HAP-1 (cell line): Measurements from ENCODE around the gene LCP1.

ENCODE experiments used
- DNase-seq, 2 experiments: peaks; one replicate each; pipeline ENCODE4 v3.0.0-alpha.2; 2016 to 2020; ENCODE audit warnings: low spot score in 2 of 2
- H3K27me3 ChIP-seq: fragments of 250-450 bp; sonication (Bioruptor Pico); 2 replicates; pipeline ENCODE4 v1.5.1; 2020; ENCODE audit warnings: low read depth, mild to moderate bottlenecking, moderate library complexity
- H3K36me3 ChIP-seq: fragments of 250-450 bp; sonication (Bioruptor Pico); replicated peaks from 2 replicates; pipeline ENCODE4 v1.5.1; 2020; ENCODE audit warnings: mild to moderate bottlenecking
- H3K4me1 ChIP-seq: fragments of 250-450 bp; sonication (Bioruptor Pico); 2 replicates; pipeline ENCODE4 v1.5.1; 2020; ENCODE audit warnings: mild to moderate bottlenecking
- H3K4me3 ChIP-seq: fragments of 250-450 bp; sonication (Bioruptor Pico); 2 replicates; pipeline ENCODE4 v1.5.1; 2020; ENCODE audit warnings: mild to moderate bottlenecking, moderate library complexity
- H3K9me3 ChIP-seq: fragments of 250-450 bp; sonication (Bioruptor Pico); 2 replicates; pipeline ENCODE4 v1.5.1; 2020; ENCODE audit warnings: mild to moderate bottlenecking, moderate library complexity
- in situ Hi-C: fragments of 300-500 bp; cut with MboI; formaldehyde crosslinking; loops from 3 replicates; pipeline ENCODE4 v1.14.3; 2020; ENCODE audit warnings: low sequenced_read_pairs, inconsistent platforms, mixed read lengths

The LCP1 gene

GRCh38 chr13:46085737-46086136, 96.2 kb downstream of the LCP1 start:
- Histone ChIP-seq H3K4me1 (no peaks in the 10 kb centered on the region), H3K36me3 (no peaks in the 10 kb centered on the region), H3K27me3 (no peaks in the 10 kb centered on the region; the same call in 1 of the 2 replicates), H3K4me3 (no peak overlapping the region), H3K9me3 (no peaks in the 10 kb centered on the region)
- in situ Hi-C loops = no loop called here
- no peak for DNase-seq

- peaks cover 3% of the 10 kb centered on the region for H3K27me3 ChIP-seq
- no peaks in the 10 kb centered on the region for H3K4me1 ChIP-seq
- no peaks in the 10 kb centered on the region for H3K9me3 ChIP-seq
- in situ Hi-C loops = no loop called here
- no peak for DNase-seq
- no peak overlapping the region for H3K4me3 ChIP-seq
- no peaks in the 10 kb centered on the region for H3K36me3 ChIP-seq
These were observed 99.7 kb downstream of the LCP1 start for GRCh38 chr13:46082324-46082723.

GRCh38 chr13:46079770-46080169, 102.2 kb downstream of the LCP1 start:
- in situ Hi-C loops = no loop called here
- Histone ChIP-seq H3K36me3 (no peaks in the 10 kb centered on the region), H3K4me1 (no peaks in the 10 kb centered on the region), H3K9me3 (no peaks in the 10 kb centered on the region), H3K4me3 (no peak overlapping the region), H3K27me3 (peaks cover 3% of the 10 kb centered on the region)
- DNase-seq = no peak

- no peaks in the 10 kb centered on the region for H3K9me3 ChIP-seq
- DNase-seq = no peak
- no peak overlapping the region for H3K4me3 ChIP-seq
- H3K36me3 ChIP-seq = no peaks in the 10 kb centered on the region
- no peaks in the 10 kb centered on the region for H3K4me1 ChIP-seq
- H3K27me3 ChIP-seq = peaks cover 3% of the 10 kb centered on the region
- in situ Hi-C loops = no loop called here
These were observed 104.7 kb downstream of the LCP1 start for GRCh38 chr13:46077265-46077664.

- H3K4me1 ChIP-seq = no peaks in the 10 kb centered on the region
- H3K4me3 ChIP-seq = no peak overlapping the region
- no peaks in the 10 kb centered on the region for H3K9me3 ChIP-seq
- no peaks in the 10 kb centered on the region for H3K36me3 ChIP-seq
- H3K27me3 ChIP-seq = peaks cover 3% of the 10 kb centered on the region
- in situ Hi-C loops = no loop called here
- no peak for DNase-seq
These were observed 105.2 kb downstream of the LCP1 start for GRCh38 chr13:46076827-46077226.
